HUDEP-2 (cell line): ENCODE data around the gene MAN2B2.
A peak's percentile ranks its signal among the peaks of the same experiment; 100 is the strongest.

Experiments
- DNase-seq, 76 experiments: peaks; one replicate each; lab custom pipeline; 2025; ENCODE audit not compliant: unreplicated experiment in 76 of 76; lab: John Stamatoyannopoulos, UW

Gene MAN2B2

DNA sequence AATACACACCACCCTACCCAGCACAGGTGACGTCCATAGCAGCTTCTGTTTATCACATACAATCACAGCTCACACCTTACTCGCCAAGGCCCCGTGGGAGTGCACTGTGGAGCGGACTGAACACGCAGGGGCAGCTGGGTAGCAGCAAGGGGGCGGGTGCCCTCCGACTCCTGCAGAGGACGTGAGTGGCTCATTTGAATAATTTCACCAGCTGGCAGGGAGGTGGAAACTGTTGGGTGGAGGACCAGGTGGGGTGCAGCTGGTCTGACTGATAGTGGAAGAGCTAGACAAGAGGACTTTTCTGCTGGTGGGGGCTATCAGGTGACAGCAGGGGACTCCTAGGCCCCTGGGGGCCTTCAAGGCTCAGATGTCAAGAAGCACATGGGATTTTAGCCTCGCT, 16.3 kb downstream of the MAN2B2 start:
- DNase-seq = peak in 50 of 76 experiments; percentile 2 to 69 (median 34)

DNA sequence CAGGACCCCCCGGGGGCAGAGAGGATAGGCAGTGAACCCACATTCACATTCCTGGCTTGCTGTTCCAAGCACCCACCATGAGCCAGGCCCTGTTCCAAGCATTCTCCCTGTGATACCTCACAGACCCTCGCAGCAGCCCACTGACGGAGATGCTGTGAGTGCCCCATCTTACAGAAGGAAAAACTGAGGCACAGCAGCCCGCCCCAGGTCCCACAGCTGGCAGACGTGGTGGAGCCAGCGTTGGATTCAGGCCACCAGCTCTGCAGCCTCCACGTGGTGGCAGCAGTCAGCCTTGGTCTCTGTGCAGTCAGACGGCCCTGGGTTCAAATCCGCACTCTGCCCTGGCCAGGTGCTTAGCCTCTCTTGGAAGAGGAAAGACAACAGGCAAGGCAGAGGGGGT, 16.8 kb downstream of the MAN2B2 start:
- peak in 4 of 76 experiments; percentile 5 to 17 (median 12) for DNase-seq

GRCh38 chr4:6592804-6593563, 18.0 kb downstream of the MAN2B2 start:
- no peak for DNase-seq

- DNase-seq = no peak
These were observed 19.4 kb downstream of the MAN2B2 start for GRCh38 chr4:6594341-6594740.

- no peak for DNase-seq
These were observed 19.9 kb downstream of the MAN2B2 start for GRCh38 chr4:6594826-6595355.

DNA sequence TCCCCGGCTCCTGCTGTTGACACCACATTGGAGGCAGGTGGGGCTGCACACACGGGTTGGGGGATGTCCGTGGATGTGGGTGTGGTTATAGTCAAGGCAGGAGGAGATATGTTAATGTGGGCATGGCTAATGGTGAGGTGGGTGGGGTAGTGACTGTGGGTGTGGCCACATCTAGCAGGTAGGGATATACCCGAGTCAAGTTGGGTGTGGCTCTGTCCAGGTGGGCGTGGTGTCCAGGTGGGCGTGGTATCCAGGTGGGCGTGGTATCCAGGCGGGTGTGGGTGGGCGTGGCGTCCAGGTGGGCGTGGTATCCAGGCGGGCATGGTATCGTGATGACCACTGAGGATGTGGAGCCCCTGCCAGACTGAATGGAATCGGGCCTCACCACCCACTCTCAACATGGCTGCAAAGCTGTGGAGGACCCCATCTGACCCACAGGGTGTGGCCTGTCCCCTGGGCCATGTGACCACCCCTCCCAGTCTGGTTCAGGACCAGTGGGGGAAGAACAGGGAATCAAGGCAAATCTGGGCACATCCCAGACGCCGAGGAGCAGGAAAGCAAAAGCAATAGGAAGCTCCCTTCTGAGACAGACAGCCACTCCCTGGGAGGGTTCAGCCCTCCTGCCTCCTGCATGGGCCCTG, 21.0 kb downstream of the MAN2B2 start:
- DNase-seq = peak in 54 of 76 experiments; percentile 7 to 70 (median 44)

DNA sequence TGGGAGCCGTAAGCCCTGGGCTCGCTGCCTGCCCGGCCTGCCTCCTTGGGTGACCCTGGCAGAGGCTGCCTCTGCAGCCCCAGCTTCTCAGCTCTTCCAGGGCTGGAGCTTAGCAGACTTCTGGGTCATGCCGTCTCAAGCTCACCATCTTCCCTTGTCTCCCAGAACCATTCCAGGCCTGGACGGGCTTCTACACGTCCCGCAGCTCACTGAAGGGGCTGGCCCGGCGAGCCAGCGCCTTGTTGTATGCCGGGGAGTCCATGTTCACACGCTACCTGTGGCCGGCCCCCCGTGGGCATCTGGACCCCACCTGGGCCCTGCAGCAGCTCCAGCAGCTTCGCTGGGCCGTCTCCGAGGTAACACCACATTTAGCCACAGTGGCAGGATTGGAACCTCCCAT, 22.0 kb downstream of the MAN2B2 start:
- DNase-seq = no peak

GRCh38 chr4:6598127-6598526, 23.1 kb downstream of the MAN2B2 start:
- DNase-seq = no peak

GRCh38 chr4:6598641-6599040, 23.7 kb downstream of the MAN2B2 start:
- no peak for DNase-seq

DNA sequence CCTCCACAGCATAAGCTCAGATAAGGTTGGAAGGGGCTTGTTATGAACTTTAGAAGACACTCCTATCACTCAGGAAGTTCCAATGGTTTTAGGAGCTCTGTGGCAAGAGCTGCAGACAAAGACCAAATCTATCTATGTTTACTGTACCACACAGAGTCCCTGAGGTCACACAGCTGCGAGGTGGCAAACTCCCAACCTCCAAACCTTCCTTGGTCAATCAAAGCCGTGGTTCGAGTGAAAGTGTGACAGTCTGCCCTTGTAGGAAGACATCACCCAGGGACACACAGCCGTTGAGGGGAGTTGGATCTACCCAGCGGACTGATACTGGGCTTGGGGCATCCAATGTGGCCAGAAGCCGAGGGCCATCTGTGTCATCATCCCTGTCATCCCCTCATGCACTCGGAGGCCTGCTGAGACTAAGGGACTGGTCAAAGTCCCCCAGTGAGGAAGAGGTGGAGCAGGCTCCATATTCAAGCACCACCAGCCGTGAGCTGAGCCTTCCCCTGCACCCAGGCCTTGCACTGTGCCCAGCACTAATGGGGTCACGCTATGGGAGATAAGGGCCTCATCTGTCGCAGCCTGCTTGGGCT, 26.8 kb downstream of the MAN2B2 start:
- DNase-seq = no peak

- DNase-seq = no peak
These were observed 27.3 kb downstream of the MAN2B2 start for GRCh38 chr4:6602289-6602688.

- DNase-seq = no peak
These were observed 28.1 kb downstream of the MAN2B2 start for GRCh38 chr4:6603128-6603527.

- DNase-seq = no peak
These were observed 30.1 kb downstream of the MAN2B2 start for GRCh38 chr4:6605114-6605513.

DNA sequence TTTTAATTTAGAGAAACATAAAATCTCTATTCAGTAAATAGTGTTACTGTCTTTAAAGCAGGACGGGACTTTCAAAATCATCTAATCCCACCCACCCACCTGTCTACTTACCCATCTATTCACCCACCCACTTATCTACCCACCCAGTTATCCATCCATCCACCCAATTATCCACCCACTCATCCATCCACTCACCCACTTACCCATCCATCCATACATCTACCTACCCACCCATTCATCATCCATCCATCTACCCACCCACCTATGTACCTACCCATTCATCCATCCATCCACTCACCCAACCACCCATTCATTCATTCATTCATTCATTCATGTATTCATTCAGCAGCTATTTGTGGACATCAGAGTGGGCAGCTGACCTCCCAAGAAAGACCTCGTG, 30.6 kb downstream of the MAN2B2 start:
- no peak for DNase-seq

- no peak for DNase-seq
These were observed 31.7 kb downstream of the MAN2B2 start for GRCh38 chr4:6606465-6607235.

DNA sequence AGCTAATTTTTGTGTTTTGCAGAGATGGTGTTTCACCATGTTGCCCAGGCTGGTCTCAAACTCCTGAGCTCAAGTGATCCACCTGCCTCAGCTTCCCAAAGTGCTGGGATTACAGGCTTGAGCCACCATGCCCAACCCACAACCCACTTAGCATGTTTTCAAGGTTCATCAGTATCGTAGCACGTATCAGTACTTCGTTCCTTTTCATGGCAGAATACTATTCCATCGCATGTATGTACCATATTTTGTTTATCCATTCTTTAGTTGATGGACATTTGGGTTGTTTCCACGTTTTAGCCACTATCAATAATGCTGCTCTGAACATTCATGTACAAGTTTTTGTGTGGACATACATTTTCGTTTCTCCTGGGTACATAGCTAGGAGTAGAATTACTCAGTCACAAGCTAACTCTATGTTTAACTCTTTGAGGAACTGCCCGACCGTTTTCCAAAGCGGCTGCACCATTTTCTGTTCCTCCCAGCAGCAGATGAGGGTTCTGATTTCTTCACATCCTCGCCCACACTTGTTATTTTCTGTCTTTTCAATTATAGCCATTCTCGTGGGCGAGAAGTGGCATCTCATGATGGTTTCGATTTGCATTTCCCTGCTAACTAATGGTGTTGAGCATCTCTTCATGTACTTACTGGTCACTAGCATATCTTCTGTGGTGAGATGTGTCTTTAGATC, 32.5 kb downstream of the MAN2B2 start:
- no peak for DNase-seq

DNA sequence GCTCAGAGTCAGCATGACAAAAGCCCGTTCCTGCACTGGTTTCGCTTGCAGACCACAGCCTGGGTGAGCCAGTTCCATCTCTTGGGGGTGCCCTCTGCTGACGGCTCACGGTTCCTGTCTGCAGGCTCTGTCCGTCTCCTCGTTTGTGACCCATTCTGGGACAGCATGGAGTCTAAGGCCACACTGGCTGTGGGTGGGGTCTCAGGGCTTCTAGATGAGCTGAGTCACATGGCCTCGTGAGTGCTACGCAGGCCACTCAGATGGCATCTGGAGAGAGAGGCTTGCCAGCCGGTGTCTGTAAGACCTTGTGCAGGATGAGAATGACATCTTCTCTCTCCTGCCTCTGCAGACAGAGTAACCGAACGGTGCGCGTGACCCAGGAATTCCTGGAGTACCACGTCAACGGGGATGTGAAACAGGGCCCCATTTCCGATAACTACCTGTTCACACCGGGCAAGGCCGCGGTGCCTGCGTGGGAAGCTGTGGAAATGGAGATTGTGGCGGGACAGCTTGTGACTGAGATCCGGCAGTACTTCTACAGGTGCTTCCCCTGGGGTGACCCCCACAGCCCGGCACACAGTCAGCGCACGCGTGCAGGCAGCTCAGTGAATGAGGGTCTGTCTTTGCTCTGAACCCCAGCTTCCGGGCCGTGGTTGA, 33.9 kb downstream of the MAN2B2 start:
- no peak for DNase-seq

- no peak for DNase-seq
These were observed 34.6 kb downstream of the MAN2B2 start for GRCh38 chr4:6609415-6610079.

GRCh38 chr4:6610856-6611430, 36.0 kb downstream of the MAN2B2 start:
- no peak for DNase-seq
